SK-N-MC (cell line): ENCODE measurements around the gene PEDS1.
A peak's percentile ranks its signal among the peaks of the same experiment; 100 is the strongest.

ENCODE experiments used
- DNase-seq: peaks from one replicate; pipeline ENCODE4 v3.0.0-alpha.2; 2011; ENCODE audit warnings: low read depth, low spot score
- H3K27ac ChIP-seq: fragments of 200-600 bp; sonication (generic); 2 replicates; pipeline ENCODE4 v1.5.1; 2016; ENCODE audit warnings: mixed run types
- H3K36me3 ChIP-seq: fragments of 200-600 bp; sonication (generic); 2 replicates; pipeline ENCODE4 v1.6.1; 2017; ENCODE audit warnings: antibody characterized with exemption, low read length, mixed read lengths; ENCODE audit not compliant: insufficient read depth
- H3K4me3 ChIP-seq: fragments of 200-600 bp; sonication (generic); 2 replicates; pipeline ENCODE4 v1.5.1; 2016
- H3K9ac ChIP-seq: fragments of 200-600 bp; sonication (generic); 2 replicates; pipeline ENCODE4 v1.8.0; 2017; ENCODE audit warnings: mixed run types, mixed read lengths; ENCODE audit not compliant: insufficient read length
- H3K9me3 ChIP-seq: fragments of 200-600 bp; sonication (generic); 2 replicates; pipeline ENCODE4 v1.6.1; 2017; ENCODE audit warnings: low read depth, mild to moderate bottlenecking, antibody characterized with exemption, low read length, moderate library complexity, mixed read lengths
- EZH2 ChIP-seq: fragments of 200-600 bp; sonication (generic); IDR thresholded peaks from one replicate; pipeline ENCODE4 v1.6.1; 2017; ENCODE audit warnings: antibody characterized with exemption
- FOXP2 ChIP-seq: optimal IDR thresholded peaks from 2 replicates; pipeline ENCODE3; 2011; ENCODE audit warnings: mild to moderate bottlenecking, moderate library complexity; ENCODE audit not compliant: insufficient read depth; ENCODE audit errors: extremely low read length, control extremely low read depth
- POLR2AphosphoS5 ChIP-seq: IDR thresholded peaks from 2 replicates; pipeline ENCODE4 v1.6.1; 2012; ENCODE audit warnings: mild to moderate bottlenecking, low read depth, low read length, borderline replicate concordance

The PEDS1 gene

DNA sequence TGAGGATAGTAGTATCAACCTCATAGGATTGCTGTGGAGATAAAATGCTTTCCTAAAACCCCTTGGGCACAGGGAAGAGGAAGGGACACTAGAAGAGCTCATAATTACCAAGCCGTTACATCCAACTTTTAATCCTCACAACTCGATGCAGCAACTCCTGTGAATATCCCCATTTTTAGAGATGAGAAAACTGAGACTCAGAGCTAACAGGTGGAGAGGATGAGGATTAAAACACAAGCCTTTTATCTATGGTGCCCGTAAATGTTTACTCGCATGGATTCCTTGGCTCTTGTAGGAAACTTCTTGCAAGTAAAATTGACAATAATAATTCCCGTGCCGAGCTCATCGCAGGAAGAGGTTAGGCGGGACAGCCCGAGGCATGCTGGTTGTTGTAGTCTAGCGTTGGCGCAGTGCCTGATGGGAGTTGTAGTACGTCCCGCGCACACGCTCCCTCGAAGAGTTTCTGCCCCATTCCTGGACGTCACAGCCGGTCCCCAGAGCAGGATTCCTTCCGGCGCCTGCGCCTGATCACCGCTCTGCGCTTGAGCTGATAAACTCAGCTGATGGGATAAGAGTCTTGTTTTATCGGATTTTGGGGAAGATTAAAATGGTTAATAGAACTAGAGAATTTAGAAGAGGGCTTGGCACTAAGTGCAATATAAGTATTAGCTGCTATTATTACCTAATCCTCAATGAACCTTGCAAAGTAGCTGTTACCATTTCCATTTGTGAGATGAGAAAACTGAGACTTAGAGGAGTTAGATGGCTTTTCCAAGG lies 37.7 kb downstream of the PEDS1 start:
- TF ChIP-seq POLR2AphosphoS5 (peak; percentile 84), EZH2 (no peak), FOXP2 (peak; percentile 86)
- Histone ChIP-seq H3K36me3 (peaks cover 5% of the 10 kb centered on the region; the same call in 1 of the 2 replicates), H3K4me3 (peak overlapping the region; percentile 95), H3K9me3 (no peaks in the 10 kb centered on the region), H3K27ac (peak overlapping the region; percentile 84), H3K9ac (peak overlapping the region; percentile 90)
- DNase-seq = peak; percentile 93

DNA sequence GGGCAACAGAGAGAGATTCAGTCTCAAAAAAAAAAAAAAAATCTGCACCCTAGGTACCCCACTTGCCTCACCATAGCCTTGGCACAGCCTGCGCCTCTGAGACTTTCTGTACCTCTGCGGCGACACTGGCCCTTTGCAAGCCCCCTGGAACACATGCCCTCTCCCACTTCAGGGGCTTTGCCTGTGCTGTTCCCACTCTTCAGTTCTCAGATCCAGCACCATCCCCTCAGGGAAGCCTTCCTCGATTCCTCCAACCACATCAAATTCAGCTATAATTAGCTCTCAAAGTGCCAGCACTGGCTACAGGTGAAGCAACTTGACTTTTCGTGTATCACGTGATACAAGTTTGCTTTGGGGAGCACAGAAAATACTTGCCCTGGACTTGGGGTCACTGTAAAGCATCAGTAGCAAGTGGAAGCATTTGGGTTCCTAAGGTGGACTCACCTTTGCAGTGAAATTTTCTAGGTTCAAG lies 38.4 kb downstream of the PEDS1 start:
- DNase-seq = no peak
- peaks cover 8% of the 10 kb centered on the region for H3K36me3 ChIP-seq
- no peak for TF ChIP-seq FOXP2
- no peak for TF ChIP-seq EZH2
- no peak for TF ChIP-seq POLR2AphosphoS5
- H3K27ac ChIP-seq = peak overlapping the region; percentile 84
- no peaks in the 10 kb centered on the region for H3K9me3 ChIP-seq
- H3K4me3 ChIP-seq = peak overlapping the region; percentile 95
- H3K9ac ChIP-seq = peak overlapping the region; percentile 90

DNA sequence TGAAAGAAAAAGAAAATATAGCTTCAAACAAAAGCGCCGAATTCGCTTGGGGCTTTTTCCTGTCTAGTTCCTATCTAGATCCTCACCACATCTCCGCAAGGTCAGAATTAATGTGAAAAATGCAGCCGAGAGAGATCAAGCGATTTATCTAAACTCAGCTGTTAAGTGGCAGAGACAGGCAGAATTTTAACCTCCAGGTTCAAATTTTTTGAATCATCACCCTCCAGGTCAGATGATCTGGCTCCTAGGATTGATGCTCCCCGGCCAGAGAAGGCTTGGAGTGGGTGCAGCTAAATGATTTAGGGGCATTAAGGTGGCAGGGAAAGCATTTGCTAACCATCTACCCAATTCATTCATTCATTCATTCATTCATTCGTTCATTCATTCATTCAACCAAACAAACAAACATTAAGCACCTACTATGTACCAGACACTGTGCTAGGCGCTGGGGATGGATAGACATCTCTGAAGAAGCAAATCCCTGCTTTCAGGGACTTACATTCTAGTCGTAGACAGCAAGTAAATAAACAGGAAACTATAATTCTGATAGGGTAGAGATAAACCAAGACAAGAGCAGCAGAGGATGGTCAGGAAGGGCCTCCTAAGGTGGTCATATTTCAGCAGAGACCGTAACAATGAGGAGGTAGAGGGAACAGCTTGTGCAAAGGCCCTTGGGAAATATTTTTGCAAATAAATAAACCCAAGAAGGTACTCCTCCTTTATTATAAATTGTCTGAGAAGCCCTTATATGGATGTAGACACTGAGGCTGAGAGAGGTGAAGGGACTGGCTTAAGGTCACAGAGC lies 39.9 kb downstream of the PEDS1 start:
- TF ChIP-seq FOXP2 (no peak), EZH2 (no peak), POLR2AphosphoS5 (no peak)
- DNase-seq = peak; percentile 24
- peak overlapping the region; percentile 93 for H3K27ac ChIP-seq

GRCh38 chr20:50112512-50113419 lies 40.8 kb downstream of the PEDS1 start, which contains the start of gene UBE2V1:
TSS of gene UBE2V1 (minus strand) at chr20:50113150. CDS start at chr20:50113128, 22 bp downstream.
- H3K9ac ChIP-seq = peak within 1 kb of the TSS; percentile 97
- no peaks in the 10 kb centered on the region for H3K9me3 ChIP-seq
- peaks cover 20% of the 10 kb centered on the region for H3K36me3 ChIP-seq
- peak within 1 kb of the TSS; percentile 97 for H3K4me3 ChIP-seq
- H3K27ac ChIP-seq = peak within 1 kb of the TSS; percentile 93
- no peak for DNase-seq
- TF ChIP-seq FOXP2 (no peak), EZH2 (no peak), POLR2AphosphoS5 (peak; percentile 98)

More for the DNA sequence above, 39.9 kb downstream of the PEDS1 start:
- Histone ChIP-seq H3K36me3 (peaks cover 12% of the 10 kb centered on the region), H3K4me3 (peak overlapping the region; percentile 97), H3K9me3 (no peaks in the 10 kb centered on the region), H3K9ac (peak overlapping the region; percentile 97)

DNA sequence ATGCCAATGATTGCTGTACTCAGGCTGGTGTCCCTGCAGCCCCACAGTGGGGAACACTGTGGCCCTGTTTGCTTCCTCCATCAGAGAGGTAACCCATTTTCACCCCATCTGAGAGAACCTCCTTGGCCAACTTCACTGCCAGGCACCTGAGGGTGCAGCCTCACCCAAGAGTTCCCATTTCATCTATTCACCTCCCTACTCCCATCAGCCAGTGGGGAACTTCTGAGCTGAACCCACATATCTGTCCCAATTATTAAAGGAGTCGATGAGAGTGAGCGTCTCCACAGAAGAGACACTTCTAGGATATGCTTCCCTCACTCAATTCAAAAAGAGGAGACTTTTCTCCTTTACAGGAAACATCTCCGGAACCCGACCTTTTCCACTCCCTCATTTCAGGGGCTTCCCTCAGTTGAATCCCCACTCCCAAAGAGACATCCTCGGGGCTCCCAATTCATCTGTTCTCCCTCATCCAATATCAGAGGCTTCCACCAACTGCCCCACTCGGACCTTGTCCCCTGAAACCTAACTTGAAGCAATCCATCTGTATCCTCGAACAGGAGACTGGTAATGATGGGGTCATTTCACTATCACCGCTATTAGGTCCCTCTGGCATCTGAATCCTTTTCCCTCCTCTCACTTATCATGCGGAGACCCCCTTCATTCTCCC lies 41.6 kb downstream of the PEDS1 start:
- Histone ChIP-seq H3K9me3 (no peaks in the 10 kb centered on the region), H3K27ac (peak overlapping the region; percentile 71), H3K4me3 (peak overlapping the region; percentile 97), H3K36me3 (peaks cover 23% of the 10 kb centered on the region), H3K9ac (peak overlapping the region; percentile 97)
- TF ChIP-seq EZH2 (no peak), FOXP2 (no peak), POLR2AphosphoS5 (no peak)
- DNase-seq = no peak

- peak overlapping the region; percentile 97 for H3K4me3 ChIP-seq
Measured at GRCh38 chr20:50111120-50111828, 42.2 kb downstream of the PEDS1 start.

More at GRCh38 chr20:50111120-50111828, 42.2 kb downstream of the PEDS1 start:
- peak overlapping the region; percentile 97 for H3K9ac ChIP-seq
- no peak for TF ChIP-seq FOXP2
- TF ChIP-seq POLR2AphosphoS5 = no peak
- no peak for TF ChIP-seq EZH2
- DNase-seq = no peak
- H3K27ac ChIP-seq = peak overlapping the region; percentile 71
- no peaks in the 10 kb centered on the region for H3K9me3 ChIP-seq
- peaks cover 23% of the 10 kb centered on the region for H3K36me3 ChIP-seq
